WTC11 (cell line): ENCODE measurements around the gene ZBTB6.

Experiments
- CREB1 ChIP-seq: sonication (generic); formaldehyde crosslinking; IDR thresholded peaks from 2 replicates; pipeline ENCODE4 v1.8.0; 2023; ENCODE audit warnings: mild to moderate bottlenecking, missing genetic modification reagents
- GRHL2 ChIP-seq: fragments of 250-450 bp; sonication (Bioruptor Pico); IDR thresholded peaks from 2 replicates; pipeline ENCODE4 v1.8.0; 2022; ENCODE audit warnings: mild to moderate bottlenecking, moderate library complexity; ENCODE audit not compliant: insufficient replicate concordance, severe bottlenecking
- IRF2 ChIP-seq: sonication (generic); formaldehyde crosslinking; IDR thresholded peaks from 2 replicates; pipeline ENCODE4 v1.8.0; 2022; ENCODE audit warnings: low read depth, missing genetic modification reagents, borderline replicate concordance
- NFYB ChIP-seq: sonication (generic); formaldehyde crosslinking; conservative IDR thresholded peaks from 2 replicates; pipeline ENCODE4 v1.8.0; 2022; ENCODE audit warnings: low read depth, missing genetic modification reagents
- NR1H2 ChIP-seq: sonication (generic); formaldehyde crosslinking; IDR thresholded peaks from 2 replicates; pipeline ENCODE4 v1.9.0; 2021; ENCODE audit warnings: mild to moderate bottlenecking, moderate library complexity, missing genetic modification reagents
- NR2C2 ChIP-seq: sonication (generic); formaldehyde crosslinking; IDR thresholded peaks from 2 replicates; pipeline ENCODE4 v1.8.0; 2022; ENCODE audit warnings: mild to moderate bottlenecking, missing genetic modification reagents
- TEAD1 ChIP-seq: sonication (generic); formaldehyde crosslinking; IDR thresholded peaks from 2 replicates; pipeline ENCODE4 v1.8.0; 2022; ENCODE audit warnings: mild to moderate bottlenecking, missing genetic modification reagents
- TEAD4 ChIP-seq: sonication (generic); formaldehyde crosslinking; IDR thresholded peaks from 2 replicates; pipeline ENCODE4 v1.8.0; 2022; ENCODE audit warnings: mild to moderate bottlenecking, missing genetic modification reagents
- ZNF138 ChIP-seq: sonication (generic); formaldehyde crosslinking; conservative IDR thresholded peaks from 2 replicates; pipeline ENCODE4 v1.8.1; 2022; ENCODE audit warnings: mild to moderate bottlenecking, moderate library complexity, missing genetic modification reagents
- TF ChIP-seq, protein P1 (sequence below): sonication (generic); formaldehyde crosslinking; IDR thresholded peaks from 2 replicates; pipeline ENCODE4 v1.8.1; 2022; ENCODE audit warnings: mild to moderate bottlenecking, moderate library complexity, missing genetic modification reagents
- TF ChIP-seq, protein P2 (sequence below): sonication (generic); formaldehyde crosslinking; IDR thresholded peaks from 2 replicates; pipeline ENCODE4 v1.8.0; 2023; ENCODE audit warnings: missing genetic modification reagents
- TF ChIP-seq, protein P3 (sequence below): fragments of 200-600 bp; IDR thresholded peaks from 2 replicates; pipeline ENCODE4 v1.8.0; 2022; ENCODE audit warnings: antibody characterized with exemption
- TF ChIP-seq, protein P4 (sequence below): fragments of 250-450 bp; sonication (Bioruptor Pico); IDR thresholded peaks from 2 replicates; pipeline ENCODE4 v1.9.0; 2021; ENCODE audit warnings: mild to moderate bottlenecking, borderline replicate concordance
- TF ChIP-seq, protein P5 (sequence below): sonication (generic); formaldehyde crosslinking; IDR thresholded peaks from 2 replicates; pipeline ENCODE4 v1.8.0; 2022; ENCODE audit warnings: mild to moderate bottlenecking, missing genetic modification reagents

DNA sequence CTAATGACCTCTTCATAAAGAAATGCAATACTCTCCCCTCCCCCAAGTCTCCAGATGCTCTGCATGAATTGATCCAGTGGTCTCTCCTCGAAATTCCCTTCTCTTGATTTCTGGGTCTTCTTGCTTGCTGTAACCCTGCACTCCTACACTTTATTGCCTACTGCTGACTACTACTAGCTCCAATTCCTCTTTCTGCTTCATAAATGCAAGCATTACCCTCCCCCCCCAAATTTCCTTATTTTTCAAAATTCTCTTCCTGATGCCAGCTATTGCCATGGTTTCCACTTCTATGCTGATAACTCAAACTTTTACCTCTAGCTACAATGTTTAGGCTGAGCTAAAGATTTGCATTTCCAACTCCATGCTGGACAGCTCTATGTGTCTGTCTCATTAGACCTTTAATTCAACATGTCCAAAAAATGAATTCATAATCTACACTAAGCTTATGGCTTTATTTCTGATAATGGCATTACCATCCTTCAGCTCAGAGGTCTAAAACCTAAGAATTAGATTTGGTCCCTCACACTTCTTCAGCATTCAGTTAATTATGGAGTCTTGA, 16.8 kb upstream of the ZBTB6 start:
- TF ChIP-seq NFYB (CRISPR knock-in tag) (no peak), CREB1 (CRISPR knock-in tag) (no peak), GRHL2 (no peak), NR2C2 (CRISPR knock-in tag) (no peak), IRF2 (CRISPR knock-in tag) (no peak), TEAD1 (no peak), NR1H2 (CRISPR knock-in tag) (no peak), ZNF138 (CRISPR knock-in tag) (no peak), TEAD4 (CRISPR knock-in tag) (no peak)
- TF ChIP-seq, protein P1, sequence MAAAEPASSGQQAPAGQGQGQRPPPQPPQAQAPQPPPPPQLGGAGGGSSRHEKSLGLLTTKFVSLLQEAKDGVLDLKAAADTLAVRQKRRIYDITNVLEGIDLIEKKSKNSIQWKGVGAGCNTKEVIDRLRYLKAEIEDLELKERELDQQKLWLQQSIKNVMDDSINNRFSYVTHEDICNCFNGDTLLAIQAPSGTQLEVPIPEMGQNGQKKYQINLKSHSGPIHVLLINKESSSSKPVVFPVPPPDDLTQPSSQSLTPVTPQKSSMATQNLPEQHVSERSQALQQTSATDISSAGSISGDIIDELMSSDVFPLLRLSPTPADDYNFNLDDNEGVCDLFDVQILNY (CRISPR knock-in tag): no peak
- TF ChIP-seq, protein P2, sequence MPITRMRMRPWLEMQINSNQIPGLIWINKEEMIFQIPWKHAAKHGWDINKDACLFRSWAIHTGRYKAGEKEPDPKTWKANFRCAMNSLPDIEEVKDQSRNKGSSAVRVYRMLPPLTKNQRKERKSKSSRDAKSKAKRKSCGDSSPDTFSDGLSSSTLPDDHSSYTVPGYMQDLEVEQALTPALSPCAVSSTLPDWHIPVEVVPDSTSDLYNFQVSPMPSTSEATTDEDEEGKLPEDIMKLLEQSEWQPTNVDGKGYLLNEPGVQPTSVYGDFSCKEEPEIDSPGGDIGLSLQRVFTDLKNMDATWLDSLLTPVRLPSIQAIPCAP (CRISPR knock-in tag): no peak
- TF ChIP-seq, protein P3, sequence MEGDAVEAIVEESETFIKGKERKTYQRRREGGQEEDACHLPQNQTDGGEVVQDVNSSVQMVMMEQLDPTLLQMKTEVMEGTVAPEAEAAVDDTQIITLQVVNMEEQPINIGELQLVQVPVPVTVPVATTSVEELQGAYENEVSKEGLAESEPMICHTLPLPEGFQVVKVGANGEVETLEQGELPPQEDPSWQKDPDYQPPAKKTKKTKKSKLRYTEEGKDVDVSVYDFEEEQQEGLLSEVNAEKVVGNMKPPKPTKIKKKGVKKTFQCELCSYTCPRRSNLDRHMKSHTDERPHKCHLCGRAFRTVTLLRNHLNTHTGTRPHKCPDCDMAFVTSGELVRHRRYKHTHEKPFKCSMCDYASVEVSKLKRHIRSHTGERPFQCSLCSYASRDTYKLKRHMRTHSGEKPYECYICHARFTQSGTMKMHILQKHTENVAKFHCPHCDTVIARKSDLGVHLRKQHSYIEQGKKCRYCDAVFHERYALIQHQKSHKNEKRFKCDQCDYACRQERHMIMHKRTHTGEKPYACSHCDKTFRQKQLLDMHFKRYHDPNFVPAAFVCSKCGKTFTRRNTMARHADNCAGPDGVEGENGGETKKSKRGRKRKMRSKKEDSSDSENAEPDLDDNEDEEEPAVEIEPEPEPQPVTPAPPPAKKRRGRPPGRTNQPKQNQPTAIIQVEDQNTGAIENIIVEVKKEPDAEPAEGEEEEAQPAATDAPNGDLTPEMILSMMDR: no peak
- TF ChIP-seq, protein P4, sequence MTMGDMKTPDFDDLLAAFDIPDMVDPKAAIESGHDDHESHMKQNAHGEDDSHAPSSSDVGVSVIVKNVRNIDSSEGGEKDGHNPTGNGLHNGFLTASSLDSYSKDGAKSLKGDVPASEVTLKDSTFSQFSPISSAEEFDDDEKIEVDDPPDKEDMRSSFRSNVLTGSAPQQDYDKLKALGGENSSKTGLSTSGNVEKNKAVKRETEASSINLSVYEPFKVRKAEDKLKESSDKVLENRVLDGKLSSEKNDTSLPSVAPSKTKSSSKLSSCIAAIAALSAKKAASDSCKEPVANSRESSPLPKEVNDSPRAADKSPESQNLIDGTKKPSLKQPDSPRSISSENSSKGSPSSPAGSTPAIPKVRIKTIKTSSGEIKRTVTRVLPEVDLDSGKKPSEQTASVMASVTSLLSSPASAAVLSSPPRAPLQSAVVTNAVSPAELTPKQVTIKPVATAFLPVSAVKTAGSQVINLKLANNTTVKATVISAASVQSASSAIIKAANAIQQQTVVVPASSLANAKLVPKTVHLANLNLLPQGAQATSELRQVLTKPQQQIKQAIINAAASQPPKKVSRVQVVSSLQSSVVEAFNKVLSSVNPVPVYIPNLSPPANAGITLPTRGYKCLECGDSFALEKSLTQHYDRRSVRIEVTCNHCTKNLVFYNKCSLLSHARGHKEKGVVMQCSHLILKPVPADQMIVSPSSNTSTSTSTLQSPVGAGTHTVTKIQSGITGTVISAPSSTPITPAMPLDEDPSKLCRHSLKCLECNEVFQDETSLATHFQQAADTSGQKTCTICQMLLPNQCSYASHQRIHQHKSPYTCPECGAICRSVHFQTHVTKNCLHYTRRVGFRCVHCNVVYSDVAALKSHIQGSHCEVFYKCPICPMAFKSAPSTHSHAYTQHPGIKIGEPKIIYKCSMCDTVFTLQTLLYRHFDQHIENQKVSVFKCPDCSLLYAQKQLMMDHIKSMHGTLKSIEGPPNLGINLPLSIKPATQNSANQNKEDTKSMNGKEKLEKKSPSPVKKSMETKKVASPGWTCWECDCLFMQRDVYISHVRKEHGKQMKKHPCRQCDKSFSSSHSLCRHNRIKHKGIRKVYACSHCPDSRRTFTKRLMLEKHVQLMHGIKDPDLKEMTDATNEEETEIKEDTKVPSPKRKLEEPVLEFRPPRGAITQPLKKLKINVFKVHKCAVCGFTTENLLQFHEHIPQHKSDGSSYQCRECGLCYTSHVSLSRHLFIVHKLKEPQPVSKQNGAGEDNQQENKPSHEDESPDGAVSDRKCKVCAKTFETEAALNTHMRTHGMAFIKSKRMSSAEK (CRISPR knock-in tag): no peak
- TF ChIP-seq, protein P5, sequence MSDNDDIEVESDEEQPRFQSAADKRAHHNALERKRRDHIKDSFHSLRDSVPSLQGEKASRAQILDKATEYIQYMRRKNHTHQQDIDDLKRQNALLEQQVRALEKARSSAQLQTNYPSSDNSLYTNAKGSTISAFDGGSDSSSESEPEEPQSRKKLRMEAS (CRISPR knock-in tag): no peak
